SHP77 (cell line): Measurements from ENCODE around the gene CLCN7.

ENCODE experiments used
- DNase-seq, 2 experiments: peaks; one replicate each; lab custom pipeline; 2025; lab: John Stamatoyannopoulos, UW

Gene CLCN7

GRCh38 chr16:1464196-1464893 lies 10.5 kb downstream of the CLCN7 start:
- no peak for DNase-seq

GRCh38 chr16:1461146-1461545 lies 13.7 kb downstream of the CLCN7 start:
- DNase-seq = no peak

- DNase-seq = no peak
Measured at GRCh38 chr16:1460602-1461138, 14.2 kb downstream of the CLCN7 start.

- no peak for DNase-seq
Measured at GRCh38 chr16:1459967-1460366, 14.9 kb downstream of the CLCN7 start.

- DNase-seq = no peak
Measured at GRCh38 chr16:1458977-1459341, 15.9 kb downstream of the CLCN7 start.

- no peak for DNase-seq
Measured at GRCh38 chr16:1458336-1458976, 16.4 kb downstream of the CLCN7 start.

GRCh38 chr16:1457489-1458245 lies 17.2 kb downstream of the CLCN7 start:
- DNase-seq = no peak

- no peak for DNase-seq
Measured at GRCh38 chr16:1456951-1457350, 17.9 kb downstream of the CLCN7 start.

- no peak for DNase-seq
Measured at GRCh38 chr16:1455190-1456171, 19.3 kb downstream of the CLCN7 start.

- no peak for DNase-seq
Measured at GRCh38 chr16:1454561-1454960, 20.3 kb downstream of the CLCN7 start.

- no peak for DNase-seq
Measured at GRCh38 chr16:1453316-1453715, 21.5 kb downstream of the CLCN7 start.

GRCh38 chr16:1452530-1452929 lies 22.3 kb downstream of the CLCN7 start:
- DNase-seq = no peak

- no peak for DNase-seq
Measured at GRCh38 chr16:1451702-1452392, 23.0 kb downstream of the CLCN7 start.

GRCh38 chr16:1450841-1451240 lies 24.0 kb downstream of the CLCN7 start:
- no peak for DNase-seq

GRCh38 chr16:1450218-1450617 lies 24.6 kb downstream of the CLCN7 start:
- DNase-seq = no peak

- DNase-seq = no peak
Measured at GRCh38 chr16:1449201-1449788, 25.5 kb downstream of the CLCN7 start.

GRCh38 chr16:1448536-1449116 lies 26.2 kb downstream of the CLCN7 start:
- DNase-seq = no peak

- no peak for DNase-seq
Measured at GRCh38 chr16:1447965-1448364, 26.9 kb downstream of the CLCN7 start.

- no peak for DNase-seq
Measured at GRCh38 chr16:1446296-1447080, 28.3 kb downstream of the CLCN7 start.
